ENCODE results near the gene SYNJ1.
A peak's percentile ranks its signal among the peaks of the same experiment; 100 is the strongest.
"Not testable (repeated sequence)": the region's sequence is repeated elsewhere in the genome, so short reads cannot be mapped to it uniquely, and the experiment has no call there.

Gene SYNJ1

GRCh38 chr21:32612075-32612998 is 115.5 kb downstream of the SYNJ1 start, which contains the start of gene CFAP298:
Gene CFAP298, minus strand, starts transcription at chr21:32612377. Its CDS starts 134 bp downstream, at chr21:32612243.
- DNase-seq (ENCODE audit: low spot score): peak; percentile 97

- DNase-seq (ENCODE audit: low spot score): peak; percentile 41
These were observed 116.3 kb downstream of the SYNJ1 start for GRCh38 chr21:32611471-32611997.

GRCh38 chr21:32610940-32611339 is 116.9 kb downstream of the SYNJ1 start:
- not testable (repeated sequence) for DNase-seq (ENCODE audit: low spot score)

GRCh38 chr21:32608851-32609250 is 119.0 kb downstream of the SYNJ1 start:
- DNase-seq (ENCODE audit: low spot score): no peak

GRCh38 chr21:32605469-32605868 is 122.3 kb downstream of the SYNJ1 start:
- no peak for DNase-seq (ENCODE audit: low spot score)

- no peak for DNase-seq (ENCODE audit: low spot score)
These were observed 123.3 kb downstream of the SYNJ1 start for GRCh38 chr21:32604464-32604863.

- DNase-seq (ENCODE audit: low spot score): no peak
These were observed 124.7 kb downstream of the SYNJ1 start for GRCh38 chr21:32603131-32603530.

GRCh38 chr21:32602099-32602498 is 125.7 kb downstream of the SYNJ1 start:
- no peak for DNase-seq (ENCODE audit: low spot score)

GRCh38 chr21:32599526-32599925 is 128.3 kb downstream of the SYNJ1 start:
- DNase-seq (ENCODE audit: low spot score): peak; percentile 87

- peak; percentile 91 for DNase-seq (ENCODE audit: low spot score)
These were observed 128.7 kb downstream of the SYNJ1 start for GRCh38 chr21:32599091-32599490.

GRCh38 chr21:32597205-32597604 is 130.6 kb downstream of the SYNJ1 start:
- peak; percentile 87 for DNase-seq (ENCODE audit: low spot score)

GRCh38 chr21:32595431-32595830 is 132.4 kb downstream of the SYNJ1 start:
- DNase-seq (ENCODE audit: low spot score): no peak

- no peak for DNase-seq (ENCODE audit: low spot score)
These were observed 134.1 kb downstream of the SYNJ1 start for GRCh38 chr21:32593690-32594089.

- no peak for DNase-seq (ENCODE audit: low spot score)
These were observed 134.8 kb downstream of the SYNJ1 start for GRCh38 chr21:32592929-32593502.

- DNase-seq (ENCODE audit: low spot score): no peak
These were observed 137.7 kb downstream of the SYNJ1 start for GRCh38 chr21:32590130-32590529.

GRCh38 chr21:32587651-32588050 is 140.2 kb downstream of the SYNJ1 start:
- no peak for DNase-seq (ENCODE audit: low spot score)

GRCh38 chr21:32587120-32587519 is 140.7 kb downstream of the SYNJ1 start:
- DNase-seq (ENCODE audit: low spot score): no peak

GRCh38 chr21:32585970-32586369 is 141.8 kb downstream of the SYNJ1 start:
- DNase-seq (ENCODE audit: low spot score): no peak

- DNase-seq (ENCODE audit: low spot score): no peak
These were observed 142.6 kb downstream of the SYNJ1 start, which contains the start of gene TCP10L for GRCh38 chr21:32585042-32585710. Gene TCP10L, minus strand, starts transcription at chr21:32585523. Its CDS starts 1,219 bp downstream, at chr21:32584304.

- DNase-seq (ENCODE audit: low spot score): no peak
These were observed 143.3 kb downstream of the SYNJ1 start for GRCh38 chr21:32584472-32584871.

- DNase-seq (ENCODE audit: low spot score): no peak
These were observed 146.1 kb downstream of the SYNJ1 start for GRCh38 chr21:32581732-32582131.

GRCh38 chr21:32580949-32581348 is 146.9 kb downstream of the SYNJ1 start:
- DNase-seq (ENCODE audit: low spot score): no peak

Measured in SW480 (cell line).